Cerebellar nuclear complex (tissue), 1 donor: ENCODE results near the gene COL6A1.
"Not testable (repeated sequence)": the region's sequence is repeated elsewhere in the genome, so short reads cannot be mapped to it uniquely, and the experiment has no call there.

Experiments used
- DNase-seq, 2 experiments: peaks; one replicate each; lab custom pipeline; 2025; lab: John Stamatoyannopoulos, UW

The COL6A1 gene

DNA sequence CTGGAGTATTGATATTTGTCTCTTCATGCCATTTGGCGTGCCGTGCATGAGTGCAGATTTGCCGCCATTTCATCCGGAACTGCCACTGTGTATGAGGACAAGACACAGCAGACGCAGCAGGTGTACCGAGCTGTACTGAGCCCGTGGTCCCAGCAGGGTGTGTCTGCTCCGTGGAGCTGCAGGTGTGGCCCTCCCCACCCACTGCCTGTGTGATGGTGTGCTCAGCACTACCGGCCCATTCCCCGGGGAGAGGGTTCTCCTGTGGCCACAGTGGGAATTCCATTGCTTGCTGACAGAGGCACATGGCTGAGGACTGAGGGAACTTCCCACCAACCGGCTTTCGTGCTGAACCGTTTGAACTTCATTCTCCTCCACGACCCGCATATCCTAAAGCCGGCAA is 34.3 kb upstream of the COL6A1 start:
- no peak for DNase-seq

DNA sequence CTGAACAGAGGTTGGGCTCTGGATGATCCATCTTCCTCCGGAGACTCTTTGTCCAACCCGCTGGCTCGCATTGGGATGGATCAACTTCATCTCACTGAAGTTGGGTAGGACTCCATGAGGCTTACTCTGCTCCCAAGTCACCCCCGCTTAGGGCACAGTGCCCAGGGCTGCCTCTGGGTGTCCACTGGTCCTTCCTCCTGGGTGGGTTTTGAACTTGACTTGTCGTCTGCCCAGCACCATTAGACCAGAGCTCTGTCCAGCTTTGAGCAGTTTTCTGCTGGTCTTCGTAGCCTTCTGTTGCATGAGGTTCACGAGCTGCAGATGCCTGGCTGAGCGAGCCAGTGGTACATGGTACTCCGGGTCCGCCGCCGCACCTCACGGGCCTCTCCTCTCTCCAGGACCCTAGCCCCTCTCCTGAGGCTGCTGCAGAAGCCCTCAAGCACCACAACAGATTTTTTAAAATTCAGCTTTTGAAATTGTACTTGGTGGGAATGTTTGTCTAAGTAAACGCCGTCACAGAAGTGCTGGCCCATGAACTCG is 33.8 kb upstream of the COL6A1 start:
- no peak for DNase-seq

DNA sequence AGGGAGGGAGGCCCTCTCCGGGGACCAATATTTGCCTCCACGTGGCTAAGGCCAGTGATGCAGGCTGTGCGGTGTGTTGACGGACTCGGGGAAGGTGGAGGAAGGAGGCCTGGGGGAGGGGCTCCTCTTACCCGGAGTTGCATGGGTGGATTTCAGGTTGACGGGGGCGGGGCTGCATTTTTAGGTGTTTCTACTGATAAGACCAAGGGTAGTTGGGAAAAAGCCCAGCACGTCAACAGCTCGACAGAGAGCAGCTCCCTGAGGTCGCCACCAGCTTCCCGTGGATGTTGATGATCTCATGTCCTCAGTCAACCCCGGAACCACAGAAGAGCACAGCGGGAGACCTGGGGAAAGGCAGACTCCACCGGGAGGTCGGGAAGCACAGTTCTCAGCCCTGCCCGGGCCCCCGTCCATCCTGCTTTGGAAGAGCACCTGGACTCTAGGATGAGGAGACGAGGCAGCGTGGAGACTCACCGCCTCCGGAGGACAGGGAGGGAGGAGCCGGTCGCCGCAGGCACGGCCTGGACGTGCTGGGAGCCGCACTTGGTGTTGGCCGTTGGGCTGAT is 32.9 kb upstream of the COL6A1 start:
- DNase-seq: no peak

DNA sequence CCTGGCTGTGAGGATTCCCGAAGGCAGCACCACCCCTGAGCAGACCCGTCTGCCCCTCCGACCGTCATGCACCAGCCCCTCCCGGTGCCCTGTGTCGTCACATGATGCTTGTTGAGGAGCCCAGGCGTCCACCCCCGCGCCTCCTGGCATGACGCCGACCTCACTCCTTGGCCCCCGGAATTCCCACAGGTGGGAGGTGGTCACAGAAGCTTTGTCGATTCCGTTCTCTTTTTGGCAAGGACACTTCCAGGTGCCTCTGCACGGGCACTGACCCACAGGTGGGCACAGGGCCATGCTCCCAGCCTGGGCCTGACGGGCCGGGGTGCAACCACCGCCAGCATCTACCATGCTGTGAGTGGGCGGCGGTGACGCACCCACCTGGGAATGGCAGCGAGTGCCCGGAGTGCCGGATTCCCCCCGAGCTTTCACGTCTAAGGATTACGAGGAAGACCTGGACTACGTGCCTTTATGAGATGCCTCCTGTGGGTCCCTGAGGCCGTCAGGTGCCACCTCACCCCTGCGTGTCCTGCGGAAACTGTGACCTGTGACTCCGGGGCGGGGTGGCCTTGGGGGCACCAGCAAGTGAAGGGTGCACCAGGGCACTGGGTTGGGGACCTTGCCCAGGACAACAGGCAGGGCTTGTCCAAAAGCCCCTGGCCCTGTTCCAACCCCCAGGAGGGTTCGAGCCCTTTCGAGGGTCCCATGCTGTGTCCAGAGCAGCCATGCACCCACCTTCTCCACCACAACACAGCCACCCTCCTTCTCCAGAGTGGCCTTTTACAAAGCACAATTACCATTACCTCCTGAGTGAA is 31.4 kb upstream of the COL6A1 start:
- DNase-seq: no peak

DNA sequence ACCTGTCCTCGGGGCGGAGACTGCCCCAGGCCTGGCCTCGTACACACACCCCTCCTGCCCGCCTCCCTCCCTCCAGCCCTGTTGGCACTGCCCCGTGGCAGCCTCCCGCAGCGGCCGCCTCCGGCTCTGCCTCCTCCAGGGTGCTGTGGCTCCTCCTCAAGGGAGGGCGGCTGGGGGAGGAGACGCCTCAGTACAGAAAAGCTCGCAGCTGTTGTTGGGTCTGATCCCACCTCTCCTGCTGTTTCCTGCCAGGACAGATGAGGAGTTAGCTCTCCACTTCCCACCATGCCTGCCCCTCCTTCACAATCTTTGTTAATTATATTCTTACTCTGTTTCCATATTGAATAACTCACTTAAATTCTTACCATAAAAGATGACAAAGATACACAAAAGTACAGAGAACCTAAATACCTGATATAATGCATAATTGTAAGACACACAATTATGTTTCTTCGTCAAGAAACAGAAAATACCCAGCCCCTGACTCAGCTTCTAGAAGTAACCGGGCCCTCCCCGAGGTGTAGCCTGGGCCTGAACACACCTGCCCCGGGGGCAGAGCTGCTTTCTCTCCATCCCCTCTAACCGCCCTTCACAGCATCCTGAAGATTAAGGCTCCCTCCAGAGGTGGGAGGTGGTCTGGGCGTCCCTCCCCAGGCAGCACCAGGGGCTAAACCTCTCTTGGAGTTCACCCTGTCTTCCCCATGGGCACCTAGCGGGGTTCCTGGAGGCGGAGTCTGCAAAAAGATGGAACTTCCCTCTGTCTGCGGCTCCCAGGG is 30.6 kb upstream of the COL6A1 start:
- DNase-seq: no peak

DNA sequence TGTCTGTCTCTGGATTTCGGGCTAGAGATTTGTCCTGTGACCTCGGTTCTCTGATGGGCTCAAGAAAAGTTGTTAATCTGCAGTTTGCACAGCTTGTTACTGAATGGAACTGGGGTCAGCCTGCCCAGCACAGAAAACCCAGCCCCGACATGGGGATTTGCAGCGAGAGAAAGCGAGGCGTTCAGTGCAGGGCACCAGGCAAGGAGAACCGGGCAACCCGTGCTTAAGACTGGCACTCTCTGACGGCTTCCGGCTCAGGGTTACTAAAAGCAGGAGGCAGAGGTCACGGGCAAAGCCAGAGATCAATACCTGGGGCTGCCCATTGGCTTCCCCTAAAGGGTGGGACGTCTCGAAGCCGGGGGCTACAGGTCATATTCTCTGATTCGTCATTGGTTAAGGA is 29.9 kb upstream of the COL6A1 start:
- DNase-seq: no peak

DNA sequence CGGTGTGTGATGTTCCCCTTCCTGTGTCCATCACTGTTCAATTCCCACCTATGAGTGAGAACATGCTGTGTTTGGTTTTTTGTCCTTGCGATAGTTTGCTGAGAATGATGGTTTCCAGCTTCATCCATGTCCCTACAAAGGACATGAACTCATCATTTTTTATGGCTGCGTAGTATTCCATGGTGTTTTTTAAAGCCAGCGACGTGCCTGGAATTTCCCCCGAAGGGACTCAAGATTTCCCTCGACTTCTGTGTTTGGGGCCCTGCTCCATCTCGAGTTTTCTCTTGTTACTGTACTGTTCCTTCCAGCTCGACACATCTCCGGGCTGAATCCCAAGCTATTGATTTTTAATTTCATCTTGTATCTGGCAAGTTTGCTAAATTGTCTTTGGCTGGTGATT is 29.0 kb upstream of the COL6A1 start:
- not testable (repeated sequence) for DNase-seq

DNA sequence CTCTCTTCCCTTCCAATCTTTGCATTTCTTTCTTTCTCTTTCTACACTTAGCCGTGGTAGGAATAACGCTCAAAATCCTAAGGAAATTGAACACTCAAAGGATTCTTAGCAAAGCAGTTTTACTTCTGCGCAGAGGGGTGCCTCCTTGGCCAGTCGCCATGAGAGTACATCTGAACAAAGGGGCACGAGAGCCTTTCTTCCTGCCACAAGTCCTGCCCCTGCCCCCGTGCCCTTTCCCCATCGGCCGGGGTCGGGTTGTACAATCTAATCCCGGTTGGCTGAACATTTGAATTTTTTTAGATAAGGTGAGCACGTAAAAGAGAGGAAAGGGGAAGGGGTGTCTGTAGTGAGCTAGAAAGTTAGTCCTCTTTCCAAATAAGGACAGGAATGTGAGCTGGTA is 28.6 kb upstream of the COL6A1 start:
- no peak for DNase-seq

DNA sequence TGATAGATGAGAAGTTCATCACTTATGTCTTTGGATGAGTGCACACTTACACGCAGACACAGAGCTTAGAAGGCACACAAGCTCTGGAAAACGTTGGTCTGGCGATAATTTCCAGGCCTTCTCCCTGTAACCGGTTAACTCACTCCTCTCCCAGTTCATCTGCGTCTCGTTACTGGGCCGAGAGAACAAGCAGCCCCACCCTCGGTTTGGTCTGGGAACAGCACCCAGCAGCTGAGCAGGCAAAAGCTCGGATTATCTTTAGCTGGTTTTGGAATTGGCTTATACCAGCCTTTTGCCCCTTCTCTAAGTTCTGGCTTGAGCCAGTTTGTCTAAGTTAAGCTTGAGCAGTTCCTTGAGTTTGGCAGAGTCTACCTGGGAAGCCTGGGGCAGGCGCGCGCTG is 27.3 kb upstream of the COL6A1 start:
- DNase-seq: no peak

DNA sequence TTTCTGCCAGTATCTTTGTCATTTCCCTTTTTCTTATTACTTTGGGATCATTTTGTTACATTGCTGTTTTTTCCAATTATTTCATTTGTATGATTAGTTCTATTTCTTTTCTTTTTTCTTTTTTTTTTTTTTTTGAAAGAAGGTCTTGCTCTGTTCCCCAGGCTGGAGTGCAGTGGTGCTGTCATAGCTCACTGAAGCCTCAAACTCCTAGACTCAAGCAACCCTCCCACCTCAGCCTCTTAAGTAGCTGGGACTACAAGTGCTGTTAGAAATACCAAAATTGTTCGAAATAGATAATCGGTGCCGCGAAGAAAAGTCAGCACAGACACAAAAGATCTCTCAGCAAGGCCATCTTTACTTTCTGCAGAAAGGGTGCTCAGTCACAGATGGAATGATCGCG is 26.6 kb upstream of the COL6A1 start:
- DNase-seq: no peak

DNA sequence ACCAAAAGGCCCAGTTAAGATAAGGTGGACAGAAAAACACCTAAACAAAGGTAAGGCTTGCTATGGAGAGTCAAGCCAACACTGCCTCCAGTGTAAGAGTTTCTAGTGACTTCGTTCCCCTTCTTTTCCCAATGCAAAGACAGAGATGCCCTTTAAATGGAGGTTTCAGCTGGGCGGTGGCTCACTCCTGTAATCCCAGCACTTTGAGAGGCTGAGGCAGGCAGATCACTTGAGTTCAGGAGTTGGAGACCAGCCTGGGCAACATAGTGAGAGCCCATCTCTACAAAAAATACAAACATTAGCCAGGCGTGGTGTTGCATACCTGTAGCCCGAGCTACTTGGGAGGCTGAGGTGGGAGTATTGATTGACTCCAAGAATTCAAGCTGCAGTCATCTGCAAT is 24.0 kb upstream of the COL6A1 start:
- DNase-seq: no peak

DNA sequence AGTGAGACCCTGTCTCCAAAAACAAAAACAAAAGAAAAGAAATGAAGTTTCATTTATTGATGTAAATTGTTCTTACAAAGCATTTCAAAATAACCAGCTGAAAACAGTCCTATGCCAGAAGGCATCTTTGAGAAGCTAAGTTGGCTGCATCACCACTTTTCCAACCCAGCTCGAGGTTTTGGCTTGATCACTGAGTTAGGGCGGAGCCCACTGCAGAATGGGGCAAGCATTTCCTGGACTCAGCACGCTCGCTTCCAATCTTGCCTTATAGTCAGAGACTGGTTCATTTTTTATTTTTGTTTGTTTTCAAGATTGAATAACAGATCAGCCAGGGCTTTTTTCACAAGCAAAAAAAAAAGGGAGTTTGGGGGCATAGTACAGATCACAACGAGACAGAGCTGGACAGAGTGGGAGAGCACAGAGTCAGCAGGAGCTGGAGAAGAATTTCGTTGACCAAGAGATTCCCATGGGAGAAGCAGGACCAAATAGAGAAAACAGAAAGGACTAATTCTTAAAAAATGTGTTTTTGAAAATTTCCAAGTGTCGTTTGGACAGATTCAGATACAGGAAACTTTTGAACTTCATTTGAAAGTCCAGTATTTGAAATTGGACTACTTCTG is 23.5 kb upstream of the COL6A1 start:
- DNase-seq: no peak

DNA sequence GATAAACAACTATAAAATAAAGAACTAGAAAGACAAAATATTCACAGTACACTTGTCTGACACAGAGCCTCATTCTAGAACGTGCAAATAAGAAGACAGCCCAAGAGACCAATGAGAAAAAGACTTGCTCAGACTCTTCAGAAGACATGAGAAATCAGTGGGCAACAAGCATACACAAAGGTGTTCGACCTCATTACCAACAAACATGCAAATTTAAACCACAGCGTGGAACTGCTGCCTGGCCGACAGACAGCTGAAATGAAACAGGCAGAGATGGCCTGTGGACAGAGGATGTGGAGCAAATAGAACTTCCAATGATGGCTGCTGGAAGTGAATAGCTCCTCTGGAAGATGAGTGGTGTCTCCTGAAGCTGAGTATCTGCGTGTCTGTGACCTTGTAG is 22.4 kb upstream of the COL6A1 start:
- no peak for DNase-seq

DNA sequence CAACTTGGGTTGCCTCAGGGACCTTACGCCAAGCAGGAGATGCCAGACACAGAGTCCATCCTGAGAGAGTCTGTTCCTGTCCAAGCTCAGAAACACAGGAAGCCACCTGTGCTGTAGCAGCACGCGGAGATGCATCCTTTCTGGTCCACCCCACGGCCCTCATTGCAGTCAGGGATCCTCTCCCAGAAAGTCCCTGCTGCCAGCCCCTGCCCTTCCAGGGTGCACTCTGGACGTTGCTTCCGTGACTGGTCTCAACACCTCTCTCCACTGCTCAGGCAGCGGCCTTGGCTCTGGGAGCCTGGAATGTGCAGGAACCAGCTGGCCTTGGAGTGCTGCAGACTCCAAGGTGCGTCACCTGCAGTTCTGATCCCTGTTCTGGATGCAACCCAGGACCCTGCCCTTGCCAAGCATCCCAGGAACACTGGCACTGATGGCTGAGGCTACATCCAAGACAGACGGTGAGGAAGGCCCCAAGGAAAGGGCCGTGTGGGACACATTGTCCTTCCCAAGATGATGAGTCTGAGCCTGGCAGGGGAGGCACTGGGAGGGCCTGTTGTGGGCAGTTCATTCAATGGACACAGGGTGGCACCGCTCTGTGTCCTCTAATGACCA is 21.7 kb upstream of the COL6A1 start:
- peak in 1 of 2 experiments; percentile 35 for DNase-seq

DNA sequence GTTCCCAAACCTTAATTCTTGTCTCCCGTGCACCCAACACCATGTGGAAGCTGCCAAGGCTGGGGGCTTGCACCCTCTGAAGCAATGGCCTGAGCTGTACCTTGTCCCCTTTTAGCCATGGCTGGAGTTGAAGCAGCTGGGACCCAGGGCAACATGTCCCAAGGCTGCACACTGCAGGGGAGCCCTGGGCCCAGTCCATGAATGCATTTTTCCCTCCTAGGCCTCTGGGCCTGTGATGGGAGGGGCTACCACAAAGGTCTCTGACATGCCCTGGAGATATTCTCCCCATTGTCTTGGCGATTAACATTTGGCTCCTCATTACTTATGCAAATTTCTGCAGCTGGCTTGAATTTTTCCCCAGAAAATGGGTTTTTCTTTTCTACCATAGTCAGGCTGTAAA is 20.2 kb upstream of the COL6A1 start:
- not testable (repeated sequence) for DNase-seq

DNA sequence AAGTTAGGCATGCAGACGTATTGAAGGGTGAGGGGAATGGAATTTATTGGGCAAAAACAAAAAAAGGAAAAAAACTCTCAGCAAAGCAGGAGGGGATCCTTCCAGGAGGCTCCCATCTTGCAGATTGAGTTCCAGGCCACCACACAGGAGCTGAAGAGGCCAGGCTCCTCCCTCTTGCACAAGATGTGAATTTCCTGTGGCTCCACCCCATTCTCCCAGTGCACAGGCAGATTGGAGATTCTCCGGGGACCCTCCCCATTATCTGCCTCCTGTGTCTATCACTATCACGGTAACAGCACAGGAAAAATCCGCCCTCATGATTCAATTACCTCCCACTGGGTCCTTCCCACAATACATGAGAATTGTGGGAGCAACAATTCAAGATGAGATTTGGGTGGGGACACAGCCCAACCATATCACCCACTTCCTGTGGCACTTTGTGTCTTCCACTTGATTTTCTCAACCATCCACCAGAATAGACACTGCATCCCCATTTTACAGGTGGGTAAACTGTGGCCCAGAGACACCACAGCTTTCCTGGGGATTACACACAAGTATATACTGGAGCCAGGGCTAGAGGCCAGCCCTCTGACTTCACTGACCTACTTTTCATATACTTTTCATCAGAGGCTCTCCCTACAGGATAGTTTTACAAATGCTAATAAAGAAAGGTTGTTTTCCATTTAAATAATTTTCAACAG is 18.9 kb upstream of the COL6A1 start:
- no peak for DNase-seq

DNA sequence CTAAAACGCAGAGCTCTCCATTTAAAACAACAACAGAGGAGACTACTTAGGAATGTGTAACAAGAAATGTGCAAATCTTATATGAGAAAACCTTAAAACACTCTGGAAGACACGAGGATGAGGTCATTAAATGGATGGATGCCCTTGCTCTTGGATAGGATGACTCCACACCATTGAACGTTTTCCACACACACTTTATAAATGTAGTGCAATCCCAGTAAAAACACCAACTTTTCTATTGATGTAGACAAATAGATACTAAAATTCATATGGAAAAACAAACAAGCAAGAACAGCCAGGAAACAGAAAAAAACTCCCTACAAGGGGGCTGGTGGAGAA is 18.4 kb upstream of the COL6A1 start:
- no peak for DNase-seq

DNA sequence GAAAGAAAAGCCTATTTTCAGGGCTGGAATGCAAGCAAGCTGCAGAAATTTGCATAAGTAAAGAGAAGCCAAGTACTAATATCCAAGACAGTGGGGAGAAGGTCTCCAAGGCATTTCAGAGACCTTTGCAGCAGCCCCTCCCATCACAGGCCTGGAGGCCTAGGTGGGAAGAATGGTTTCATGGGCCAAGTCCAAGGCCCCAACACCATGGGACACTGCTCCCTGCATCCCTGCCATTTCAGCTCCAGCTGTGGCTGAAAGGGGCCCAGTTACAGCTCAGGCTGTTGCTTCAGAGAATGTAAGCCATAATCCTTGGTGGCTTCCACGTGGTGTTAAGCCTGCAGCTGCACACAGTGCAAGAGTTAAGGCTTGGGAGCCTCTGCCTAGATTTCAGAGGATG is 16.9 kb upstream of the COL6A1 start:
- DNase-seq: no peak

DNA sequence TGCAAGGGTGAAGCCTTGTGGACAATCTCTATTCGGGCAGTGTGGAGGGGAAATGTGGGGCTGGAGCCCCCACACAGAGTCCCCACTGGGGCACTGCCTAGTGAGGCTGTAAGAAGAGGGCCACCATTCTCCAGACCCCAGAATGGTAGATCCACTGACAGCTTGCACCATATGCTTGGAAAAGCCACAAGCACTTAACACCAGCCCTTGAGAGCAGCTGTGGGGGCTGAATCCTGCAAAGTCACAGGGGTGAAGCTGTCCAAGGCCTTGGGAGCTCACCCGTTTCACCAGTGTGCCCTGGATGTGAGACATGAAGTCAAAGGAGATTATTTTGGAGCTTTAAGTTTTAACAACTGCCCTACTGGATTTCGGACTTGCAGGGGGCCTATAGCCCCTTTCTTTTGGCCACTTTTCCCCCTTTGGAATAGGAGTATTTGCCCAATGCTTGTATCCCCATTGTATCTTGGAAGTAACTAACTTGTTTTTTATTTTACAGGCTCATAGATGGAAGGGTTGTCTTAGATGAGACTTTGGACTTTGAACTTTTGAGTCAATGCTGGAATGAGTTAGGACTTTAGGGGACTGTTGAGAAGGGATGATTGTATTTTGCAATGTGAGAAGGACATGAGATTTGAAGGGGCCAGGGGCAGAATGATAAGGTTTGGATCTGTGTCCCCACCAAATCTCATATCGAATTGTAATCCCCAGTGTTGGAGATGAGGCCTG is 16.3 kb upstream of the COL6A1 start:
- no peak for DNase-seq

DNA sequence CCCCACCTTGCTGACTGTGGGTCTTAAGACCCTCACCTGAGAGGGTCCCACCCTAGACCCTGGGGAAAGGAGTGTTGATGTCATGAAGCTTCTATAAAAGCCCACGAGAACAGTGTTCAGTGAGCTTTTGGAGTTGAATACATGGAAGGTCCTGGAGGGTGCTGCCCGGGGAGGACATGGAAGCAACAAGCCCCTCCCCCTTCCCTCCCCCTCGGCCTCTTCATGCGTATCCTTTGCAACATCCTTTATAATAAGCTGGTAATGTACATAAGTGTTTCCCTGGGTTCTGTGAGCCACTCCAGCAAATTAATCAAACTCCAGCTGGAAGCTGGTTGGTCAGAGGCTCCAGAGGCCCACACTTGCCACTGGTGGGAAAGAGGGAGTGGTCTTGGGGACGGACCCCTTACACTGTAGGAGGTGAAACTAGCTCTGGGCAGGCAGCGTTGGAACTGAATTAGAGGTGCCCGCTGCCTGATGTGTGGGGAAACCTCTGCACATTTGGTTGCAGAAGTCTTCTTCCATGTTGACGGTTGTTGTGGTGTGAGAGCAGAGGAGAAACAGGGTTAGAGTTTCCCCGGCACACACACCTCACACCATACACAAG is 14.7 kb upstream of the COL6A1 start:
- no peak for DNase-seq
